ENCODE data around the gene SEC16A.

The SEC16A gene

GRCh38 chr9:136492978-136493522 is 10.2 kb upstream of the SEC16A start:
- no peak overlapping the region for H3K4me3 ChIP-seq (replicated peaks; ENCODE audit: low read depth, low read length)
- DNase-seq (ENCODE audit: extremely low read depth, low read depth): no peak
- TF ChIP-seq CTCF (IDR thresholded peaks at IDR 0.05; ENCODE audit: low read depth, low read length, missing control alignments): no peak

GRCh38 chr9:136489731-136490130 is 6.9 kb upstream of the SEC16A start:
- DNase-seq (ENCODE audit: extremely low read depth, low read depth): no peak
- TF ChIP-seq CTCF (IDR thresholded peaks at IDR 0.05; ENCODE audit: low read depth, low read length, missing control alignments): no peak
- no peak overlapping the region for H3K4me3 ChIP-seq (replicated peaks; ENCODE audit: low read depth, low read length)

- no peak overlapping the region for H3K4me3 ChIP-seq (replicated peaks; ENCODE audit: low read depth, low read length)
- no peak for DNase-seq (ENCODE audit: extremely low read depth, low read depth)
- TF ChIP-seq CTCF (IDR thresholded peaks at IDR 0.05; ENCODE audit: low read depth, low read length, missing control alignments): peak; percentile 97
These were observed 5.7 kb upstream of the SEC16A start for GRCh38 chr9:136488247-136489214.

GRCh38 chr9:136487672-136488071 is 4.8 kb upstream of the SEC16A start:
- no peak for TF ChIP-seq CTCF (IDR thresholded peaks at IDR 0.05; ENCODE audit: low read depth, low read length, missing control alignments)
- H3K4me3 ChIP-seq (replicated peaks; ENCODE audit: low read depth, low read length): no peak overlapping the region
- no peak for DNase-seq (ENCODE audit: extremely low read depth, low read depth)

- no peak for DNase-seq (ENCODE audit: extremely low read depth, low read depth)
- no peak for TF ChIP-seq CTCF (IDR thresholded peaks at IDR 0.05; ENCODE audit: low read depth, low read length, missing control alignments)
- no peak overlapping the region for H3K4me3 ChIP-seq (replicated peaks; ENCODE audit: low read depth, low read length)
These were observed 4.2 kb upstream of the SEC16A start for GRCh38 chr9:136486823-136487620.

GRCh38 chr9:136486131-136486530 is 3.3 kb upstream of the SEC16A start:
- no peak for DNase-seq (ENCODE audit: extremely low read depth, low read depth)
- TF ChIP-seq CTCF (IDR thresholded peaks at IDR 0.05; ENCODE audit: low read depth, low read length, missing control alignments): no peak
- H3K4me3 ChIP-seq (replicated peaks; ENCODE audit: low read depth, low read length): no peak overlapping the region

Data from HFF-Myc (cell line).